ENCODE data around the gene THADA. TPM values are rescaled to one million over a fixed set of nuclear protein-coding genes. Genes with fewer than 3 reads are reported as not detected.

THADA gene
- total and polyA plus RNA-seq, 7 donors, result 4.4 to 35.2 (median 20.2) TPM

GRCh38 chr2:43258547-43259156 lies 337.2 kb downstream of the THADA start:
- no peaks in the 10 kb centered on the region for H3K9me3 ChIP-seq
- H3K36me3 ChIP-seq, result no peaks in the 10 kb centered on the region
- TF ChIP-seq CTCF (IDR thresholded peaks at IDR 0.05), result no peak
- no peak for TF ChIP-seq POLR2AphosphoS5 (IDR thresholded peaks at IDR 0.05)
- no peak for TF ChIP-seq POLR2A (IDR thresholded peaks at IDR 0.05)
- no peak for TF ChIP-seq EP300 (IDR thresholded peaks at IDR 0.05)
- H3K4me3 ChIP-seq, result no peak overlapping the region
- peaks cover 0 to 25% (median 15%) of the 10 kb centered on the region in 4 donors for H3K4me1 ChIP-seq
- H3K27ac ChIP-seq, result no peak overlapping the region
- H3K27me3 ChIP-seq, result no peaks in the 10 kb centered on the region
- no peak for DNase-seq
- 84 to 86% methylated on average over 2 of the region's 2 CpGs for WGBS, 2 donors
- intact Hi-C loops (cut with DNase I), result no loop called here

- Histone ChIP-seq H3K4me3 (no peak overlapping the region), H3K27me3 (no peaks in the 10 kb centered on the region), H3K4me1 (peaks cover 0 to 37% (median 28%) of the 10 kb centered on the region in 4 donors), H3K36me3 (no peaks in the 10 kb centered on the region), H3K27ac (peak overlapping the region; percentile 4 to 62 (median 55)), H3K9me3 (no peaks in the 10 kb centered on the region)
- WGBS, 2 donors, result 66 to 67% methylated on average over 8 of the region's 8 CpGs
- intact Hi-C loops (cut with DNase I), result no loop called here
- no peak for DNase-seq
- TF ChIP-seq CTCF (IDR thresholded peaks at IDR 0.05) (no peak), POLR2AphosphoS5 (IDR thresholded peaks at IDR 0.05) (peak in 1 of 4 donors; percentile 4), EP300 (IDR thresholded peaks at IDR 0.05) (no peak)
Observed at GRCh38 chr2:43255296-43255910, 340.4 kb downstream of the THADA start.

GRCh38 chr2:43254331-43254730 lies 341.5 kb downstream of the THADA start:
- Histone ChIP-seq H3K27ac (peak overlapping the region in 2 of 4 donors; percentile 24 to 59), H3K4me1 (peaks cover 0 to 44% (median 31%) of the 10 kb centered on the region in 4 donors), H3K9me3 (no peaks in the 10 kb centered on the region), H3K36me3 (no peaks in the 10 kb centered on the region), H3K27me3 (no peaks in the 10 kb centered on the region), H3K4me3 (no peak overlapping the region)
- intact Hi-C loops (cut with DNase I), result loop anchor here (5.0 kb wide), 2 partner anchors 93 to 213 kb away; no protein-coding TSS in a partner anchor
- WGBS, 2 donors, result 91 to 94% methylated on average over 5 of the region's 5 CpGs
- TF ChIP-seq EP300 (IDR thresholded peaks at IDR 0.05) (no peak), POLR2AphosphoS5 (IDR thresholded peaks at IDR 0.05) (no peak), POLR2A (IDR thresholded peaks at IDR 0.05) (no peak), CTCF (IDR thresholded peaks at IDR 0.05) (no peak)
- DNase-seq, result no peak

GRCh38 chr2:43251171-43251731 lies 344.6 kb downstream of the THADA start:
- 65 to 72% methylated on average over 5 of the region's 5 CpGs for WGBS, 2 donors
- TF ChIP-seq POLR2AphosphoS5 (IDR thresholded peaks at IDR 0.05), result peak; percentile 52 to 82 (median 78)
- TF ChIP-seq CTCF (IDR thresholded peaks at IDR 0.05), result no peak
- Histone ChIP-seq H3K27me3 (no peaks in the 10 kb centered on the region), H3K9me3 (no peaks in the 10 kb centered on the region), H3K4me3 (no peak overlapping the region), H3K27ac (peak overlapping the region; percentile 84 to 93 (median 88)), H3K4me1 (peaks cover 0 to 44% (median 31%) of the 10 kb centered on the region in 4 donors), H3K36me3 (no peaks in the 10 kb centered on the region)
- DNase-seq, result no peak
- intact Hi-C loops (cut with DNase I), result loop anchor here (5.0 kb wide), 2 partner anchors 96 to 216 kb away; no protein-coding TSS in a partner anchor
